ENCODE measurements around the gene MICAL1. TPM values are rescaled to one million over a fixed set of nuclear protein-coding genes. Genes with fewer than 3 reads are reported as not detected.

MICAL1 gene
- total RNA-seq, 1 experiment from 2014 or later = 92.9 TPM

- H3K4me1 Mint-ChIP-seq = peaks cover 39 to 42% of the 10 kb centered on the region in 2 experiments
- peak overlapping the region; percentile 60 to 76; a peak in 4 of 5 replicates for H3K4me3 Mint-ChIP-seq
- WGBS (ENCODE audit: extremely low coverage, insufficient read length, low lambda C conversion rate) = no CpG with 5 or more reads among the region's 3 CpGs
Measured at GRCh38 chr6:109484122-109484521, 28.6 kb upstream of the MICAL1 start.

More at GRCh38 chr6:109484122-109484521, 28.6 kb upstream of the MICAL1 start:
- H2AK5ac ChIP-seq (ENCODE audit: insufficient read length, low read length) = no peak overlapping the region
- H3K79me1 ChIP-seq (ENCODE audit: insufficient read depth, low read depth, low read length, poor library complexity, severe bottlenecking) = peaks cover 2% of the 10 kb centered on the region
- H3K9me3 Mint-ChIP-seq = no peaks in the 10 kb centered on the region
- no peak for DNase-seq
- TF ChIP-seq, protein P1, sequence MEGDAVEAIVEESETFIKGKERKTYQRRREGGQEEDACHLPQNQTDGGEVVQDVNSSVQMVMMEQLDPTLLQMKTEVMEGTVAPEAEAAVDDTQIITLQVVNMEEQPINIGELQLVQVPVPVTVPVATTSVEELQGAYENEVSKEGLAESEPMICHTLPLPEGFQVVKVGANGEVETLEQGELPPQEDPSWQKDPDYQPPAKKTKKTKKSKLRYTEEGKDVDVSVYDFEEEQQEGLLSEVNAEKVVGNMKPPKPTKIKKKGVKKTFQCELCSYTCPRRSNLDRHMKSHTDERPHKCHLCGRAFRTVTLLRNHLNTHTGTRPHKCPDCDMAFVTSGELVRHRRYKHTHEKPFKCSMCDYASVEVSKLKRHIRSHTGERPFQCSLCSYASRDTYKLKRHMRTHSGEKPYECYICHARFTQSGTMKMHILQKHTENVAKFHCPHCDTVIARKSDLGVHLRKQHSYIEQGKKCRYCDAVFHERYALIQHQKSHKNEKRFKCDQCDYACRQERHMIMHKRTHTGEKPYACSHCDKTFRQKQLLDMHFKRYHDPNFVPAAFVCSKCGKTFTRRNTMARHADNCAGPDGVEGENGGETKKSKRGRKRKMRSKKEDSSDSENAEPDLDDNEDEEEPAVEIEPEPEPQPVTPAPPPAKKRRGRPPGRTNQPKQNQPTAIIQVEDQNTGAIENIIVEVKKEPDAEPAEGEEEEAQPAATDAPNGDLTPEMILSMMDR (conservative IDR thresholded peaks at IDR 0.05) = no peak
- no peak overlapping the region for H3K27ac Mint-ChIP-seq
- H3K4me1 ChIP-seq (ENCODE audit: insufficient read depth, low read length) = peaks cover 12% of the 10 kb centered on the region; the same call in 1 of the 2 replicates
- H3K23ac ChIP-seq (ENCODE audit: insufficient read length, low read depth, low read length) = no peak overlapping the region
- peaks cover 15 to 29% (median 27%) of the 10 kb centered on the region in 3 experiments for H3K36me3 Mint-ChIP-seq (ENCODE audit: insufficient read depth in 1 of 3, low read depth in 3 of 3)
- H4K20me1 ChIP-seq (ENCODE audit: control insufficient read depth, insufficient read depth, insufficient read length) = no peaks in the 10 kb centered on the region
- no peak overlapping the region for H3K56ac ChIP-seq (ENCODE audit: insufficient read length, low read depth, low read length)
- H3K9me3 ChIP-seq (ENCODE audit: control insufficient read depth, low read depth, low read length) = no peaks in the 10 kb centered on the region
- H3K4ac ChIP-seq (ENCODE audit: low read depth, low read length) = no peak overlapping the region
- no peak overlapping the region for H2BK5ac ChIP-seq (ENCODE audit: insufficient read length, low read length)
- H3K4me2 ChIP-seq (ENCODE audit: insufficient read depth, insufficient read length, low read length) = peak overlapping the region; percentile 89
- no peak overlapping the region for H3K18ac ChIP-seq (ENCODE audit: insufficient read length, low read depth, low read length)
- H2BK20ac ChIP-seq (ENCODE audit: low read depth, low read length, poor library complexity, severe bottlenecking) = no peak overlapping the region
- H4K5ac ChIP-seq (ENCODE audit: insufficient read length, low read depth, low read length) = no peak overlapping the region
- H3K79me2 ChIP-seq (ENCODE audit: insufficient read depth, low read length) = peaks cover 25% of the 10 kb centered on the region; the same call in 1 of the 2 replicates
- H4K91ac ChIP-seq (ENCODE audit: insufficient read length, low read depth, low read length) = no peak overlapping the region
- H2BK12ac ChIP-seq (ENCODE audit: insufficient read length, low read depth, low read length) = no peak overlapping the region
- H3T11ph ChIP-seq (ENCODE audit: low read length) = no peak overlapping the region
- no peak overlapping the region for H4K8ac ChIP-seq (replicated peaks; ENCODE audit: insufficient read length, low read depth, low read length)
- H3K27me3 ChIP-seq (ENCODE audit: insufficient read depth, low read length) = no peaks in the 10 kb centered on the region
- no peak overlapping the region for H3K14ac ChIP-seq (ENCODE audit: insufficient read depth, low read length)
- H3K27ac ChIP-seq (ENCODE audit: insufficient read length, low read depth, low read length) = no peak overlapping the region
- H3K9ac ChIP-seq (ENCODE audit: extremely low read depth, insufficient read length, low read length) = no peak overlapping the region
- H2AFZ ChIP-seq (ENCODE audit: low read length) = no peak overlapping the region
- peaks cover 3% of the 10 kb centered on the region; the same call in 1 of the 2 replicates for H3K27me3 Mint-ChIP-seq (ENCODE audit: low read depth)
- H3K23me2 ChIP-seq (ENCODE audit: insufficient read length, low read depth, low read length, poor library complexity, severe bottlenecking) = peaks cover 4% of the 10 kb centered on the region
- no peak overlapping the region for H2BK120ac ChIP-seq (ENCODE audit: low read depth, low read length, poor library complexity, severe bottlenecking)
- no peak overlapping the region for H2BK15ac ChIP-seq (ENCODE audit: low read depth, low read length)

Data from H9 (cell line).